HAP-1 (cell line): ENCODE measurements around the gene ALDH6A1.
A peak's percentile ranks its signal among the peaks of the same experiment; 100 is the strongest.

ENCODE experiments used
- DNase-seq, 2 experiments: peaks; one replicate each; pipeline ENCODE4 v3.0.0-alpha.2; 2016 to 2020; ENCODE audit warnings: low spot score in 2 of 2
- H3K27me3 ChIP-seq: fragments of 250-450 bp; sonication (Bioruptor Pico); 2 replicates; pipeline ENCODE4 v1.5.1; 2020; ENCODE audit warnings: low read depth, mild to moderate bottlenecking, moderate library complexity
- H3K36me3 ChIP-seq: fragments of 250-450 bp; sonication (Bioruptor Pico); replicated peaks from 2 replicates; pipeline ENCODE4 v1.5.1; 2020; ENCODE audit warnings: mild to moderate bottlenecking
- H3K4me1 ChIP-seq: fragments of 250-450 bp; sonication (Bioruptor Pico); 2 replicates; pipeline ENCODE4 v1.5.1; 2020; ENCODE audit warnings: mild to moderate bottlenecking
- H3K4me3 ChIP-seq: fragments of 250-450 bp; sonication (Bioruptor Pico); 2 replicates; pipeline ENCODE4 v1.5.1; 2020; ENCODE audit warnings: mild to moderate bottlenecking, moderate library complexity
- H3K9me3 ChIP-seq: fragments of 250-450 bp; sonication (Bioruptor Pico); 2 replicates; pipeline ENCODE4 v1.5.1; 2020; ENCODE audit warnings: mild to moderate bottlenecking, moderate library complexity
- in situ Hi-C: fragments of 300-500 bp; cut with MboI; formaldehyde crosslinking; loops from 3 replicates; pipeline ENCODE4 v1.14.3; 2020; ENCODE audit warnings: low sequenced_read_pairs, inconsistent platforms, mixed read lengths

ALDH6A1 gene

GRCh38 chr14:74081491-74081890 is 2.8 kb downstream of the ALDH6A1 start:
- Histone ChIP-seq H3K36me3 (no peaks in the 10 kb centered on the region; the same call in 1 of the 2 replicates), H3K9me3 (no peaks in the 10 kb centered on the region), H3K4me1 (peaks cover 12% of the 10 kb centered on the region), H3K27me3 (no peaks in the 10 kb centered on the region), H3K4me3 (no peak overlapping the region)
- DNase-seq: no peak
- in situ Hi-C loops: no loop called here

GRCh38 chr14:74080820-74081460 is 3.3 kb downstream of the ALDH6A1 start:
- in situ Hi-C loops: no loop called here
- Histone ChIP-seq H3K9me3 (no peaks in the 10 kb centered on the region), H3K4me1 (peaks cover 9% of the 10 kb centered on the region), H3K4me3 (no peak overlapping the region), H3K36me3 (no peaks in the 10 kb centered on the region; the same call in 1 of the 2 replicates), H3K27me3 (no peaks in the 10 kb centered on the region)
- DNase-seq: no peak

- no peak overlapping the region for H3K4me3 ChIP-seq
- in situ Hi-C loops: no loop called here
- peaks cover 1% of the 10 kb centered on the region; the same call in 1 of the 2 replicates for H3K36me3 ChIP-seq
- peak; percentile 13 to 25 for DNase-seq
- H3K27me3 ChIP-seq: no peaks in the 10 kb centered on the region
- no peaks in the 10 kb centered on the region for H3K4me1 ChIP-seq
- H3K9me3 ChIP-seq: no peaks in the 10 kb centered on the region
Measured at GRCh38 chr14:74077401-74077800, 6.9 kb downstream of the ALDH6A1 start.

- H3K36me3 ChIP-seq: peaks cover 12% of the 10 kb centered on the region
- no peak overlapping the region for H3K4me3 ChIP-seq
- H3K27me3 ChIP-seq: no peaks in the 10 kb centered on the region
- in situ Hi-C loops: no loop called here
- H3K4me1 ChIP-seq: no peaks in the 10 kb centered on the region
- no peaks in the 10 kb centered on the region for H3K9me3 ChIP-seq
- no peak for DNase-seq
Measured at GRCh38 chr14:74065746-74066575, 18.3 kb downstream of the ALDH6A1 start.

- H3K36me3 ChIP-seq: peaks cover 10% of the 10 kb centered on the region
- H3K27me3 ChIP-seq: no peaks in the 10 kb centered on the region
- H3K9me3 ChIP-seq: no peaks in the 10 kb centered on the region
- DNase-seq: no peak
- H3K4me3 ChIP-seq: no peak overlapping the region
- in situ Hi-C loops: no loop called here
- no peaks in the 10 kb centered on the region for H3K4me1 ChIP-seq
Measured at GRCh38 chr14:74064883-74065282, 19.4 kb downstream of the ALDH6A1 start.

- Histone ChIP-seq H3K9me3 (no peaks in the 10 kb centered on the region), H3K4me1 (no peaks in the 10 kb centered on the region), H3K27me3 (no peaks in the 10 kb centered on the region), H3K4me3 (no peak overlapping the region), H3K36me3 (peaks cover 10% of the 10 kb centered on the region)
- DNase-seq: no peak
- in situ Hi-C loops: no loop called here
Measured at GRCh38 chr14:74064426-74064825, 19.8 kb downstream of the ALDH6A1 start.

- in situ Hi-C loops: no loop called here
- DNase-seq: no peak
- Histone ChIP-seq H3K4me1 (no peaks in the 10 kb centered on the region), H3K27me3 (no peaks in the 10 kb centered on the region), H3K36me3 (peaks cover 10% of the 10 kb centered on the region), H3K9me3 (no peaks in the 10 kb centered on the region), H3K4me3 (no peak overlapping the region)
Measured at GRCh38 chr14:74062809-74063150, 21.5 kb downstream of the ALDH6A1 start.

GRCh38 chr14:74049876-74050495 is 34.3 kb downstream of the ALDH6A1 start:
- H3K4me3 ChIP-seq: no peak overlapping the region
- no peaks in the 10 kb centered on the region for H3K36me3 ChIP-seq
- no peaks in the 10 kb centered on the region for H3K9me3 ChIP-seq
- no peaks in the 10 kb centered on the region for H3K27me3 ChIP-seq
- H3K4me1 ChIP-seq: no peaks in the 10 kb centered on the region
- DNase-seq: no peak
- in situ Hi-C loops: no loop called here

GRCh38 chr14:74048281-74048680 is 36.0 kb downstream of the ALDH6A1 start:
- in situ Hi-C loops: no loop called here
- peak in 1 of 2 experiments; percentile 42 for DNase-seq

GRCh38 chr14:74045522-74045921 is 38.7 kb downstream of the ALDH6A1 start:
- in situ Hi-C loops: no loop called here

More at GRCh38 chr14:74048281-74048680, 36.0 kb downstream of the ALDH6A1 start:
- H3K9me3 ChIP-seq: no peaks in the 10 kb centered on the region
- H3K27me3 ChIP-seq: no peaks in the 10 kb centered on the region
- H3K4me1 ChIP-seq: no peaks in the 10 kb centered on the region
- H3K36me3 ChIP-seq: no peaks in the 10 kb centered on the region
- H3K4me3 ChIP-seq: no peak overlapping the region

GRCh38 chr14:74042296-74042695 is 42.0 kb downstream of the ALDH6A1 start:
- Histone ChIP-seq H3K9me3 (no peaks in the 10 kb centered on the region), H3K4me1 (no peaks in the 10 kb centered on the region), H3K27me3 (no peaks in the 10 kb centered on the region), H3K36me3 (no peaks in the 10 kb centered on the region), H3K4me3 (no peak overlapping the region)
- in situ Hi-C loops: no loop called here
- no peak for DNase-seq

More at GRCh38 chr14:74045522-74045921, 38.7 kb downstream of the ALDH6A1 start:
- no peak for DNase-seq
- H3K4me3 ChIP-seq: no peak overlapping the region
- H3K36me3 ChIP-seq: no peaks in the 10 kb centered on the region
- H3K9me3 ChIP-seq: no peaks in the 10 kb centered on the region
- H3K27me3 ChIP-seq: no peaks in the 10 kb centered on the region
- no peaks in the 10 kb centered on the region for H3K4me1 ChIP-seq

GRCh38 chr14:74038020-74038859 is 46.0 kb downstream of the ALDH6A1 start:
- DNase-seq: peak; percentile 20 to 69
- Histone ChIP-seq H3K9me3 (no peaks in the 10 kb centered on the region), H3K4me3 (no peak overlapping the region), H3K36me3 (no peaks in the 10 kb centered on the region), H3K4me1 (no peaks in the 10 kb centered on the region), H3K27me3 (no peaks in the 10 kb centered on the region)
- in situ Hi-C loops: loop anchor here (10.0 kb wide), 1 partner anchor 313 kb away; no protein-coding TSS in a partner anchor

GRCh38 chr14:74035556-74035955 is 48.7 kb downstream of the ALDH6A1 start:
- H3K4me3 ChIP-seq: no peak overlapping the region
- no peaks in the 10 kb centered on the region for H3K9me3 ChIP-seq
- no peaks in the 10 kb centered on the region for H3K4me1 ChIP-seq
- in situ Hi-C loops: loop anchor here (10.0 kb wide), 1 partner anchor 311 kb away; no protein-coding TSS in a partner anchor
- no peak for DNase-seq
- no peaks in the 10 kb centered on the region for H3K27me3 ChIP-seq
- H3K36me3 ChIP-seq: no peaks in the 10 kb centered on the region
